Measurements from ENCODE around the gene HTT. TPM values are rescaled to one million over a fixed set of nuclear protein-coding genes. Genes with fewer than 3 reads are reported as not detected.
A peak's percentile ranks its signal among the peaks of the same experiment; 100 is the strongest.

HTT gene
- total and polyA plus RNA-seq, 10 of the 15 experiments (the other 5 are each of a cell fraction or from before 2014, with no cell fraction given): 3.3 to 113 (median 43.3) TPM

- ChIA-PET POLR2A (interaction anchor here (1.0 to 1.7 kb wide), 3 partner anchors 32 to 142 kb away, joined by 3 to 6 read pairs (median 3); no protein-coding TSS in a partner anchor), CTCF (interaction anchor here (1.1 kb wide), 1 partner anchor 36 kb away, joined by 4 read pairs; no protein-coding TSS in a partner anchor), SMC1A (ENCODE audit: uncharacterized antibody, unreplicated experiment) (interaction anchor here (1.3 to 3.3 kb wide), 3 partner anchors 19 to 39 kb away, joined by 4 to 12 read pairs (median 4); no protein-coding TSS in a partner anchor), RAD21 (ENCODE audit: unreplicated experiment) (interaction anchor here (1.4 kb wide), 1 partner anchor 40 kb away, joined by 4 read pairs; no protein-coding TSS in a partner anchor)
- peak; percentile 86 for DNase-seq (ENCODE audit: low read depth, low spot score)
- TSS peak; percentile 14 for BruUV-seq (replicated peaks)
- intact Hi-C loops (cut with micrococcal nuclease; ENCODE audit: unreplicated experiment) (loop anchor here (1.0 to 10.0 kb wide), 2 partner anchors 30 to 813 kb away; partner anchors contain the start of gene MXD4), in situ Hi-C loops (cut with MboI) (no loop called here)
- Histone ChIP-seq H3K36me3 (ENCODE audit: control insufficient read depth in 2 of 2, insufficient read depth in 2 of 2, low read length in 1 of 2) (no peaks in the 10 kb centered on the region; a peak in 1 of 4 replicates), H3K9me3 (replicated peaks; ENCODE audit: control insufficient read depth, insufficient read depth, low read length) (no peaks in the 10 kb centered on the region), H2AFZ (ENCODE audit: control insufficient read depth, low read depth, low read length) (no peak overlapping the region), H3K27ac (ENCODE audit: control insufficient read depth, insufficient read depth) (peak overlapping the region; percentile 94), H3K4me2 (ENCODE audit: control insufficient read depth, insufficient read depth) (peak overlapping the region; percentile 78), H3K79me2 (ENCODE audit: control insufficient read depth, insufficient read depth, low read length) (peaks cover 77% of the 10 kb centered on the region), H3K9ac (ENCODE audit: control insufficient read depth, insufficient read depth, low read length) (peak overlapping the region; percentile 93), H3K4me1 (ENCODE audit: control insufficient read depth, insufficient read depth, low read length) (peaks cover 21% of the 10 kb centered on the region), H3K4me3 (peak overlapping the region; percentile 63; the same call in 1 of the 2 replicates), H3K27me3 (replicated peaks in 1 of 2; ENCODE audit: control insufficient read depth in 2 of 2, insufficient read depth in 2 of 2, low read length in 1 of 2) (no peaks in the 10 kb centered on the region), H4K20me1 (ENCODE audit: control insufficient read depth, insufficient read depth) (no peaks in the 10 kb centered on the region)
- peak; percentile 60 for ATAC-seq
- peak; percentile 90 for FAIRE-seq
- 0% methylated on average over 2 of the region's 2 CpGs for WGBS (ENCODE audit: insufficient coverage, insufficient replicate concordance, low lambda C conversion rate, missing lambda C conversion rate)
- TF ChIP-seq ZNF207 (IDR thresholded peaks at IDR 0.05; ENCODE audit: borderline replicate concordance) (no peak), POLR2A (IDR thresholded peaks at IDR 0.05; ENCODE audit: low read depth, low read length) (peak; percentile 55; the same call in 1 of the 2 replicates), SMAD5 (IDR thresholded peaks at IDR 0.05; ENCODE audit: low read depth) (peak; percentile 59; the same call in 1 of the 2 replicates), SUPT20H (IDR thresholded peaks at IDR 0.05; ENCODE audit: borderline replicate concordance, control insufficient read depth, low read depth, low read length) (no peak), RFX5 (IDR thresholded peaks at IDR 0.05; ENCODE audit: low read depth, low read length) (no peak), SPI1 (IDR thresholded peaks at IDR 0.05; ENCODE audit: borderline replicate concordance, insufficient read depth, low read depth, low read length) (peak; percentile 93), SREBF1 (IDR thresholded peaks at IDR 0.05; ENCODE audit: low read length) (no peak), CTCF (IDR thresholded peaks at IDR 0.05 in 2 of 3, conservative IDR thresholded peaks at IDR 0.05 in 1 of 3; ENCODE audit: control insufficient read depth in 2 of 3, extremely low read depth in 1 of 3, insufficient read depth in 1 of 3, low read depth in 3 of 3, low read length in 3 of 3) (no peak), EED (IDR thresholded peaks at IDR 0.05; ENCODE audit: low read depth) (peak; percentile 72), SP1 (IDR thresholded peaks at IDR 0.05; ENCODE audit: low read depth, low read length) (peak; percentile 67), IRF4 (IDR thresholded peaks at IDR 0.05; ENCODE audit: low read depth, low read length) (peak; percentile 95), TAF1 (IDR thresholded peaks at IDR 0.05; ENCODE audit: borderline replicate concordance, low read depth, low read length) (peak; percentile 84), CBFB (IDR thresholded peaks at IDR 0.05; ENCODE audit: low read depth) (peak; percentile 44; the same call in 1 of the 2 replicates), BHLHE40 (IDR thresholded peaks at IDR 0.05; ENCODE audit: borderline replicate concordance in 1 of 2, low read depth in 2 of 2, low read length in 1 of 2) (peak; percentile 93 to 96), HDAC2 (IDR thresholded peaks at IDR 0.05) (no peak), NBN (IDR thresholded peaks at IDR 0.05) (peak; percentile 44; the same call in 1 of the 2 replicates), NFYB (IDR thresholded peaks at IDR 0.05; ENCODE audit: insufficient read depth, low read depth, low read length) (no peak), LARP7 (IDR thresholded peaks at IDR 0.05) (no peak), NR2F1 (conservative IDR thresholded peaks at IDR 0.05) (0 out of 2 replicates have a peak, but pooled peaks have one; percentile 16), CREM (IDR thresholded peaks at IDR 0.05; ENCODE audit: low read depth) (peak; percentile 91), PAX5 (IDR thresholded peaks at IDR 0.05; ENCODE audit: borderline replicate concordance, low read depth, low read length) (peak; percentile 96), ZBTB4 (CRISPR knock-in tag; IDR thresholded peaks at IDR 0.05) (no peak), MTA3 (IDR thresholded peaks at IDR 0.05; ENCODE audit: borderline replicate concordance, low read length) (no peak)
These were observed 3.3 kb downstream of the HTT start for GRCh38 chr4:3077796-3078195.

Measured in GM12878 (cell line).